T-cell (primary cell): ENCODE data around the gene CIC. TPM values are rescaled to one million over a fixed set of nuclear protein-coding genes. Genes with fewer than 3 reads are reported as not detected.
A peak's percentile ranks its signal among the peaks of the same experiment; 100 is the strongest.
"Not testable (repeated sequence)": the region's sequence is repeated elsewhere in the genome, so short reads cannot be mapped to it uniquely, and the experiment has no call there.

Experiments
- ATAC-seq, 4 experiments: fragments of 200-7000 bp in 3 of 4; fragments of 150-1000 bp in 1 of 4; cut with Tn5 transposase; replicated peaks in 1 of 4; 1 replicate in 3 of 4; 2 replicates in 1 of 4; pipeline ENCODE4 v1.10.0; 2021; ENCODE audit warnings: moderate library complexity in 3 of 4, mild to moderate bottlenecking in 2 of 4, moderate number of reproducible peaks in 1 of 4
- CTCF ChIA-PET, 2 donors: fragments of 300-600 bp; sonication (Branson Sonifier 250); formaldehyde crosslinking; loops; one replicate each; lab custom pipeline; 2022; ENCODE audit warnings: antibody characterized with exemption in 2 of 2; lab: Charles Lee
- POLR2A ChIA-PET, 2 donors: fragments of 300-600 bp; sonication (Branson Sonifier 250); formaldehyde crosslinking; loops; one replicate each; lab custom pipeline; 2022; ENCODE audit warnings: antibody characterized with exemption in 2 of 2; lab: Charles Lee
- DNase-seq, 35 experiments: peaks; one replicate each; pipeline versions ENCODE4 v3.0.0 to v3.0.0-alpha.2; 2013 to 2023
- H3K27ac ChIP-seq: one replicate; pipeline ENCODE4 v1.5.1; 2013; ENCODE audit warnings: low read length
- H3K27me3 ChIP-seq, 2 experiments: replicated peaks in 1 of 2; 1 replicate in 1 of 2; 2 replicates in 1 of 2; pipeline versions ENCODE4 v1.6.1 to v1.7.0; 2013; ENCODE audit warnings: low read length in 1 of 2, mixed read lengths in 1 of 2; ENCODE audit not compliant: control insufficient read depth in 2 of 2, insufficient read depth in 2 of 2; ENCODE audit errors: extremely low read depth in 1 of 2
- H3K36me3 ChIP-seq, 2 donors: 1 replicate in 1 of 2; 2 replicates in 1 of 2; pipeline versions ENCODE4 v1.6.1 to v1.7.0; 2013; ENCODE audit warnings: low read length in 1 of 2; ENCODE audit not compliant: control insufficient read depth in 2 of 2, insufficient read depth in 1 of 2; ENCODE audit errors: extremely low read depth in 1 of 2
- H3K4me1 ChIP-seq, 2 experiments: 1 replicate in 1 of 2; 2 replicates in 1 of 2; pipeline versions ENCODE4 v1.6.1 to v1.7.0; 2013; ENCODE audit warnings: low read length in 2 of 2, mixed read lengths in 1 of 2; ENCODE audit not compliant: insufficient read depth in 2 of 2, control insufficient read depth in 1 of 2; ENCODE audit errors: extremely low read depth in 1 of 2
- H3K4me3 ChIP-seq, 2 donors: 1 replicate in 1 of 2; 2 replicates in 1 of 2; pipeline versions ENCODE4 v1.5.1 to v1.7.0; 2013; ENCODE audit warnings: mild to moderate bottlenecking in 2 of 2, low read length in 1 of 2, moderate library complexity in 1 of 2; ENCODE audit not compliant: control insufficient read depth in 1 of 2; ENCODE audit errors: extremely low read depth in 1 of 2
- H3K9me3 ChIP-seq: 2 replicates; pipeline ENCODE4 v1.7.0; 2013
- H3K27ac Mint-ChIP-seq, 2 donors: one replicate each; pipeline ENCODE4 v1.8.0; 2020 to 2021; ENCODE audit warnings: mild to moderate bottlenecking in 2 of 2, mixed read lengths in 2 of 2
- H3K27me3 Mint-ChIP-seq, 2 donors: one replicate each; pipeline ENCODE4 v1.8.0; 2021 to 2022; ENCODE audit warnings: mixed read lengths in 2 of 2
- H3K36me3 Mint-ChIP-seq: one replicate; pipeline ENCODE4 v1.8.0; 2021; ENCODE audit warnings: mixed read lengths
- H3K4me1 Mint-ChIP-seq, 3 donors: one replicate each; pipeline ENCODE4 v1.8.0; 2020 to 2022; ENCODE audit warnings: mixed read lengths in 3 of 3, mild to moderate bottlenecking in 1 of 3
- H3K4me3 Mint-ChIP-seq, 3 donors: one replicate each; pipeline ENCODE4 v1.8.0; 2020 to 2022; ENCODE audit warnings: mild to moderate bottlenecking in 3 of 3, mixed read lengths in 3 of 3, moderate library complexity in 3 of 3
- H3K9me3 Mint-ChIP-seq, 3 donors: one replicate each; pipeline ENCODE4 v1.8.0; 2020 to 2022; ENCODE audit warnings: mixed read lengths in 3 of 3
- WGBS: methylation state at CpG from one replicate; pipeline ENCODE4 v1.1.5; 2013; ENCODE audit warnings: missing lambda C conversion rate; ENCODE audit not compliant: insufficient coverage; 5-methylcytosine and 5-hydroxymethylcytosine counted together
- total RNA-seq, 35 experiments: library from RNA in 6 of 35; stranded (reverse) in 6 of 35; fragments of 120-200 nt in 1 of 35; gene quantifications; one replicate each; pipeline versions ENCODE4 v1.2.1 to v1.2.4 and lab custom pipeline; 2013 to 2026

Gene CIC
- total RNA-seq, 5 donors from 2014 or later (not counting 1 experiment from before 2014, with no cell fraction given), result 93.9 to 110 (median 104) TPM

- no peak for ATAC-seq
- H3K36me3 ChIP-seq, result peaks cover 0 to 4% of the 10 kb centered on the region in 2 donors
- H3K27me3 Mint-ChIP-seq, result peaks cover 15% of the 10 kb centered on the region in 2 donors
- DNase-seq, result no peak
- H3K27ac Mint-ChIP-seq, result no peak overlapping the region
- H3K27me3 ChIP-seq, result peaks cover 0 to 21% of the 10 kb centered on the region in 2 experiments
- peaks cover 17 to 32% (median 25%) of the 10 kb centered on the region in 3 donors for H3K4me1 Mint-ChIP-seq
- no peaks in the 10 kb centered on the region for H3K9me3 ChIP-seq
- H3K4me3 ChIP-seq, result no peak overlapping the region
- H3K4me1 ChIP-seq, result peaks cover 8 to 27% of the 10 kb centered on the region in 2 experiments
- no peaks in the 10 kb centered on the region for H3K36me3 Mint-ChIP-seq
- CTCF ChIA-PET, result no interaction called here
- no peak overlapping the region for H3K27ac ChIP-seq
- peak overlapping the region; percentile 88 to 97 (median 89) for H3K4me3 Mint-ChIP-seq
- POLR2A ChIA-PET, result interaction anchor here in 1 of 2 donors (0.7 kb wide), 1 partner anchor 619 kb away, joined by 3 read pairs; the partner anchor contains the start of gene CEACAM5
- no peaks in the 10 kb centered on the region for H3K9me3 Mint-ChIP-seq
These were observed 57.9 kb downstream of the CIC start for GRCh38 chr19:42326969-42327368.

- Mint-ChIP-seq H3K9me3 (no peaks in the 10 kb centered on the region), H3K36me3 (no peaks in the 10 kb centered on the region), H3K4me1 (peaks cover 17 to 32% (median 25%) of the 10 kb centered on the region in 3 donors), H3K27me3 (peaks cover 15% of the 10 kb centered on the region in 2 donors), H3K4me3 (peak overlapping the region in 1 of 3 donors; percentile 88), H3K27ac (no peak overlapping the region)
- ATAC-seq (no peak), DNase-seq (no peak)
- H3K9me3 ChIP-seq, result no peaks in the 10 kb centered on the region
- no peak overlapping the region for H3K4me3 ChIP-seq
- WGBS, result 100% methylated on average over 4 of the region's 5 CpGs
- peaks cover 0 to 4% of the 10 kb centered on the region in 2 donors for H3K36me3 ChIP-seq
- ChIA-PET CTCF (no interaction called here), POLR2A (no interaction called here)
- peaks cover 8 to 27% of the 10 kb centered on the region in 2 experiments for H3K4me1 ChIP-seq
- peaks cover 0 to 17% of the 10 kb centered on the region in 2 experiments for H3K27me3 ChIP-seq
- H3K27ac ChIP-seq, result no peak overlapping the region
These were observed 58.3 kb downstream of the CIC start for GRCh38 chr19:42327381-42327780.

GRCh38 chr19:42328106-42328505 lies 59.1 kb downstream of the CIC start:
- Mint-ChIP-seq H3K9me3 (no peaks in the 10 kb centered on the region), H3K27me3 (peaks cover 11 to 12% of the 10 kb centered on the region in 2 donors), H3K36me3 (no peaks in the 10 kb centered on the region), H3K4me3 (no peak overlapping the region), H3K27ac (no peak overlapping the region), H3K4me1 (peaks cover 17 to 32% (median 25%) of the 10 kb centered on the region in 3 donors)
- H3K27me3 ChIP-seq, result peaks cover 0 to 16% of the 10 kb centered on the region in 2 experiments
- whole genome bisulfite sequencing, result no CpG with 5 or more reads among the region's 1 CpG
- H3K36me3 ChIP-seq, result peaks cover 0 to 4% of the 10 kb centered on the region in 2 donors
- ChIA-PET POLR2A (no interaction called here), CTCF (interaction anchor here in 1 of 2 donors (0.6 kb wide), 1 partner anchor 110 kb away, joined by 3 read pairs; no protein-coding TSS in a partner anchor)
- H3K27ac ChIP-seq, result no peak overlapping the region
- no peak overlapping the region for H3K4me3 ChIP-seq
- no peak for DNase-seq
- no peaks in the 10 kb centered on the region for H3K9me3 ChIP-seq
- H3K4me1 ChIP-seq, result peaks cover 8 to 27% of the 10 kb centered on the region in 2 experiments
- no peak for ATAC-seq

- Histone ChIP-seq H3K27ac (no peak overlapping the region), H3K27me3 (peaks cover 0 to 10% of the 10 kb centered on the region in 2 experiments), H3K9me3 (no peaks in the 10 kb centered on the region), H3K4me1 (peaks cover 8 to 27% of the 10 kb centered on the region in 2 experiments), H3K36me3 (peaks cover 0 to 4% of the 10 kb centered on the region in 2 donors), H3K4me3 (no peak overlapping the region)
- H3K27me3 Mint-ChIP-seq, result peaks cover 6 to 7% of the 10 kb centered on the region in 2 donors
- no peak overlapping the region for H3K4me3 Mint-ChIP-seq
- 71% methylated on average over 2 of the region's 2 CpGs for WGBS
- ChIA-PET POLR2A (no interaction called here), CTCF (interaction anchor here in 1 of 2 donors (0.6 to 1.0 kb wide), 2 partner anchors 109 to 237 kb away, joined by 3 to 4 read pairs; no protein-coding TSS in a partner anchor)
- no peak for ATAC-seq
- DNase-seq, result no peak
- no peak overlapping the region for H3K27ac Mint-ChIP-seq
- H3K9me3 Mint-ChIP-seq, result no peaks in the 10 kb centered on the region
- no peaks in the 10 kb centered on the region for H3K36me3 Mint-ChIP-seq
- peaks cover 17 to 32% (median 23%) of the 10 kb centered on the region in 3 donors for H3K4me1 Mint-ChIP-seq
These were observed 59.8 kb downstream of the CIC start for GRCh38 chr19:42328854-42329253.

GRCh38 chr19:42330241-42330711 lies 61.2 kb downstream of the CIC start:
- DNase-seq (no peak), ATAC-seq (no peak)
- CTCF ChIA-PET, result interaction anchor here in 1 of 2 donors (0.5 to 0.6 kb wide), 2 partner anchors 136 to 232 kb away, joined by 4 read pairs; no protein-coding TSS in a partner anchor
- no peaks in the 10 kb centered on the region for H3K9me3 ChIP-seq
- H3K36me3 ChIP-seq, result peaks cover 0 to 4% of the 10 kb centered on the region in 2 donors
- peaks cover 12 to 25% (median 17%) of the 10 kb centered on the region in 3 donors for H3K4me1 Mint-ChIP-seq
- WGBS, result no CpG with 5 or more reads among the region's 2 CpGs
- H3K36me3 Mint-ChIP-seq, result no peaks in the 10 kb centered on the region
- no peak overlapping the region for H3K27ac ChIP-seq
- H3K9me3 Mint-ChIP-seq, result no peaks in the 10 kb centered on the region
- H3K27me3 Mint-ChIP-seq, result peaks cover 0 to under 1% of the 10 kb centered on the region in 2 donors
- peaks cover 3 to 14% of the 10 kb centered on the region in 2 experiments for H3K4me1 ChIP-seq
- no peak overlapping the region for H3K4me3 ChIP-seq
- H3K4me3 Mint-ChIP-seq, result no peak overlapping the region
- POLR2A ChIA-PET, result interaction anchor here in 1 of 2 donors (0.6 kb wide), 1 partner anchor 240 kb away, joined by 5 read pairs; no protein-coding TSS in a partner anchor
- H3K27ac Mint-ChIP-seq, result no peak overlapping the region
- no peaks in the 10 kb centered on the region for H3K27me3 ChIP-seq

GRCh38 chr19:42331333-42331732 lies 62.3 kb downstream of the CIC start:
- peaks cover 10 to 21% (median 13%) of the 10 kb centered on the region in 3 donors for H3K4me1 Mint-ChIP-seq
- POLR2A ChIA-PET, result not testable (repeated sequence)

More at GRCh38 chr19:42331333-42331732, 62.3 kb downstream of the CIC start:
- CTCF ChIA-PET, ATAC-seq, H3K27ac Mint-ChIP-seq, H3K36me3 ChIP-seq, H3K9me3 Mint-ChIP-seq, H3K4me3 Mint-ChIP-seq, H3K4me1 ChIP-seq, H3K27ac ChIP-seq, H3K36me3 Mint-ChIP-seq, H3K27me3 Mint-ChIP-seq, H3K4me3 ChIP-seq, H3K27me3 ChIP-seq, DNase-seq, H3K9me3 ChIP-seq: not testable (repeated sequence)
- WGBS, result no CpG with 5 or more reads among the region's 3 CpGs
